NAMALWA (cell line): ENCODE measurements around the gene SLC11A2.

Experiments
- DNase-seq: peaks from one replicate; pipeline ENCODE4 v3.0.0-alpha.2; 2015; ENCODE audit warnings: low spot score

SLC11A2 gene

GRCh38 chr12:51025836-51026638 is at the start of gene SLC11A2:
Gene SLC11A2, minus strand, starts transcription at chr12:51026384. Its CDS starts 15,656 bp downstream, at chr12:51010728.
- peak; percentile 93 for DNase-seq

GRCh38 chr12:51075390-51075789 is 49.2 kb upstream of the SLC11A2 start:
- no peak for DNase-seq

DNA sequence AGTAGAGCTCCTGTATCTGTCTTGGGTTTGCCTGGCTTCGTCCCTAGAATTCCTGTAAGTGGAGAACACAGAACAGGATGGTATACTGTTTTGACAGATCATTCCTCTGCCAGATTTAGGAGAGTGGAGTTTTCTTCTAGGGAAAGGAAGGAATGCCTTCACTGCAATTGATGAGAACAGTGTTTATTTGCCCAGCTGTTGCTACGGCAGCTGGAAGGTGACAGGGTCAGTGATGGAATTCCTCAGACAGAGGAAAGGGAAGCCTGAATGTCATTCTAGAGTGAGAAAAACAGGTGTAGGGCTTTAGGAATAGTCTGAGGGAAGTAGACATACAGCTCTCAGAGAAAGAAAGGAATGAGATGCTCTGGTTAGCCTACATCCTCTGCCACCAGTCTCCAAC is 45.5 kb upstream of the SLC11A2 start:
- DNase-seq = no peak

- DNase-seq = no peak
These were observed 43.8 kb upstream of the SLC11A2 start for GRCh38 chr12:51070004-51070403.

- DNase-seq = no peak
These were observed 41.6 kb upstream of the SLC11A2 start for GRCh38 chr12:51067771-51068170.

GRCh38 chr12:51067229-51067628 is 41.0 kb upstream of the SLC11A2 start:
- DNase-seq = no peak

DNA sequence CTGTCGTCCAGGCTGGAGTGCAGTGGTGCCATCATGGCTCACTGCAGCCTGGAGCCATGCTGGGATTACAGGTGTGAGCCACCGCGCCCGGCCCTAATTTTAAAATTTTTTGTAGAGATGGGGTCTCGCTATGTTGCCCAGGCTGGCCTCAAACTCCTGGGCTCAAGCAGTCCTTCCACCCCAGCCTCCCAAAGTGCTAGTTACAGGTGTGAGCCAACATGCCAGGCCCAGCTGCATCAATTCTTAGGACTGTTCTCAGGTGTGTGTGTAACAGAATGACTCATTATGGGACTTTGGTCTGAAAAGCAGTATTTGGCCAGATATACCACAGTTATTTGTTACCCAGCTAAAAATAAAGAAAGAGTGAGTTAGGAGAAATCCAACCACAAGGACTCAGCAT is 39.3 kb upstream of the SLC11A2 start:
- DNase-seq = no peak

- no peak for DNase-seq
These were observed 36.6 kb upstream of the SLC11A2 start for GRCh38 chr12:51062631-51063397.

DNA sequence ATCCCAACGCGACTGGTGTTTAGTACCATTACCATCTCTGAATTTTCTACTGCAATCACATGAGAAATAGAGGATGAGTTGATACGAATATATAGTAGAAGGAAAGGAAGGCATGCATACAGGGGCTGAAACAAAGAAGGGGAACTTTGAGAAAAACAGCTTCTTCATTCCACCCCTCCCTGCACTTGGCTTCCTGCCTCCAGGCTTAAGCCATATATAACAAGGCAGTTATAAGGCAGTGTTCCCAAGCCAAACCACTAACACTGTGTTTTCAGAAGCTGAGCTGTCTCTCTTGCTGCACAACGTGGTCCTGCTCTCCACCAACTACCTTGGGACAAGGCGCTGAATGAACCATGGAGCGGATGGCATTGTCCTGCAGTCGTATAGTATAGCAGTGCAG is 32.9 kb upstream of the SLC11A2 start:
- DNase-seq = no peak

- DNase-seq = no peak
These were observed 30.1 kb upstream of the SLC11A2 start for GRCh38 chr12:51056242-51056641.

GRCh38 chr12:51055060-51055459 is 28.9 kb upstream of the SLC11A2 start:
- no peak for DNase-seq

DNA sequence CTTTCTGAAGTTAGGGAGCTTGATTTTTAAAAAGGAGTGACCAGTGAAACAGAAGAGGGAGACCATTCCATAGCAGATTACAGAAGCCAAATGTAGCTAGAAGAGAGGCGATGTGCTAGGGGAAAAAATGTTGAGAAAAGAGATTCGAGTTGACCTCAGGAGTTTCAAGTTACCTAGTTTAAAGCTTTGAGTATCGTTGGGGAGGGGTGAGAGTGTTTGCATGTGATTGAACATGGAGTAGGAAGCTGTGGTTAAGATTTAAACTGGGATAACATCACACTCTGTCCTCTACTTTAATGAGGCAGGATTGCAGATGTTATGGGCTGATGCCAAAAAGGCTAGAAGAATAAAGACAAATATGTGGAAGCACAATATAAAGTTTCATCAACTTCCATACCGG is 25.6 kb upstream of the SLC11A2 start:
- no peak for DNase-seq

DNA sequence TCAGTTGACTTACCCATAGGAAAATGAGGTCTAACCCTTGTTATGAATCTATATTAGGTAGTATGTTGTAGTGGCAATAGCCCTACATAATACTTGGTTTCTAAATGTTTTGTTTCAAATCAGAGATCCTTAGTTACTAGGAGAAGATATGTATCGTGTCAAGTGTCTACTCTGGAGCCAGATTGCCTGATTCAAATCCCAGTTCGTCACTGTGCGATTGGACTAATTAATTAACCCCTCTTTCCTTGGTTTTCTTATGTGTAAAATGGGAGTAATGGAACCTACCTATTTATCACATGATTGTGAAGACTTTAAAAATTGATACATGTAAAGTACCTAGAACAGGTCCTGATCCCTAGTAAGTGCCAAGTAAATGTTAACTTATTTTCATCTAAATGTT is 23.3 kb upstream of the SLC11A2 start:
- no peak for DNase-seq

DNA sequence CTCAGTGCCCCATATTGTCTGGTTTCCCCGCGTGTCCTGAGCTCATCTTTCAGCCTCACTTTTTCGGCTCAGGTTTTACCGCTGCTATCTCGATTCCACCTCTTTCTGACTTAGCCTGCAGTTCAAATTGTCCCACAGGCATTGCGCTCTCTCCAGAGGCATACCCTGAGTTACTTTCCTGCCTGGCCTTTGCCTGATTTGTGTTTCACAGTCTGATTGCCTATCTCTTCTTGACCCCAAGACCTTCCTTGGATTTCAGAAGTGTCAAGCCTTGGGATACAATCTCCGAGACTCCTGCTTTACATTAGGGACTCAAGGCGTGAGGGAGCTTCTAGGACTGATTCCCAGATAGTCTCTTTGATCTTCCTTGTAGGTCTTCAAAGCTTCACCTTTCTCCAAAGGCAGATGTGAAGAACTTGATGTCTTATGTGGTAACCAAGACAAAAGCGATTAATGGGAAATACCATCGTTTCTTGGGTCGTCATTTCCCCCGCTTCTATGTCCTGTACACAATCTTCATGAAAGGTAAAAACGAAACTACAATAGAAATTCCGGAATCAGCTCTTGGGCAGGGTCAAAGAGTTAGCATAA is 22.6 kb upstream of the SLC11A2 start:
- peak; percentile 29 for DNase-seq

GRCh38 chr12:51047655-51048540 is 21.7 kb upstream of the SLC11A2 start, which contains the start of gene LETMD1:
Gene LETMD1, plus strand, starts transcription at chr12:51048327. Its CDS starts 30 bp downstream, at chr12:51048357.
- DNase-seq = peak; percentile 98

DNA sequence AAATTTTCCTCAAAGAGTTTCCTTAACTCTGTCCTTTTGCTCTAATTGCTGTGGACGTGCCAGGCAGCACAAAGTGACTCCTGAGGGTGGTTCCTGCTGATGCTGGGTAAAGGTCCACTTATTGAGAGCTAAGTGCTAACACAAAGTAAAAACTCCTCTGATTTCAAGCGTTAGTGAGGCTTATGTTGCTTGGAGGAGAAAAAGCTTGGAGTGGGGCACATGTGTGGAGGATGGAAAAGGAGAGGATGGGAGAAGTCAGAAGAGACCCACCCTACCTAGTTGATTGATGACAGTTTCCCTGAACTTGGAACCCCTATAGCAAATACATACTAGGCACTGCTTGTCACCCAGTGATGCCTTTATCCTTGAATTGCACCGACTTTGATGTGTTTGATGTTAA is 10.1 kb upstream of the SLC11A2 start:
- DNase-seq = no peak

- no peak for DNase-seq
These were observed 7.4 kb upstream of the SLC11A2 start for GRCh38 chr12:51033457-51034089.

DNA sequence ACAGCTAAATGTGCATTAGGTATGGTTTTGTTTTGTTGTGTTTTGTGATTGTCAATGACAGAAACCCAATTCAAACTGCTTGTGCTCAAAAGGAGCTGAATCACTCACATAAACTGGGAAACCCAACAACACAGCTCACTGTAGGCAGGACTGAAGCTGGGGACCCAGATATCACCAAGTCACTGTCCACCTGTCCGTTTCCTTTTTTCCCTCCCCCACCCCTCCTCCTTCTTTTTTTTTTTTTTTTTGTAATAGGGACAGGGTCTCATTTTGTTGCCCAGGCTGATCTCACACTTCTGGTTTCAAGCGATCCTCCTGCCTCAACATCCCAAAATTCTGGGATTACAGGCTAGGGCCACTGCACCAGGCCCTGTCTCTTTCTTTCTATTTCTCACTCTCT is 6.9 kb upstream of the SLC11A2 start:
- DNase-seq = no peak

GRCh38 chr12:51028813-51029150 is 2.6 kb upstream of the SLC11A2 start:
- DNase-seq = no peak

GRCh38 chr12:51028126-51028812 is 2.1 kb upstream of the SLC11A2 start:
- peak; percentile 64 for DNase-seq

- no peak for DNase-seq
These were observed 1.2 kb upstream of the SLC11A2 start for GRCh38 chr12:51027342-51027835.
